ENCODE data around the gene RFX2. TPM values are rescaled to one million over a fixed set of nuclear protein-coding genes. Genes with fewer than 3 reads are reported as not detected.

Gene RFX2
- total and polyA plus RNA-seq, 10 of the 15 experiments (the other 5 are each of a cell fraction or from before 2014, with no cell fraction given): 3.2 to 9.8 (median 4.7) TPM

GRCh38 chr19:6126335-6126974 lies 16.2 kb upstream of the RFX2 start (continued):
- TF ChIP-seq PAX8 (IDR thresholded peaks at IDR 0.05): no peak
- no peak for TF ChIP-seq RAD51 (IDR thresholded peaks at IDR 0.05)
- no peak for TF ChIP-seq SRF (IDR thresholded peaks at IDR 0.05; ENCODE audit: low read depth in 2 of 2, low read length in 2 of 2)
- TF ChIP-seq NBN (IDR thresholded peaks at IDR 0.05): peak; percentile 81; the same call in 1 of the 2 replicates
- TF ChIP-seq TCF3 (IDR thresholded peaks at IDR 0.05; ENCODE audit: borderline replicate concordance, insufficient read depth, low read depth, low read length): no peak
- no peak for TF ChIP-seq SREBF2 (IDR thresholded peaks at IDR 0.05; ENCODE audit: low read length)
- TF ChIP-seq, protein P1, sequence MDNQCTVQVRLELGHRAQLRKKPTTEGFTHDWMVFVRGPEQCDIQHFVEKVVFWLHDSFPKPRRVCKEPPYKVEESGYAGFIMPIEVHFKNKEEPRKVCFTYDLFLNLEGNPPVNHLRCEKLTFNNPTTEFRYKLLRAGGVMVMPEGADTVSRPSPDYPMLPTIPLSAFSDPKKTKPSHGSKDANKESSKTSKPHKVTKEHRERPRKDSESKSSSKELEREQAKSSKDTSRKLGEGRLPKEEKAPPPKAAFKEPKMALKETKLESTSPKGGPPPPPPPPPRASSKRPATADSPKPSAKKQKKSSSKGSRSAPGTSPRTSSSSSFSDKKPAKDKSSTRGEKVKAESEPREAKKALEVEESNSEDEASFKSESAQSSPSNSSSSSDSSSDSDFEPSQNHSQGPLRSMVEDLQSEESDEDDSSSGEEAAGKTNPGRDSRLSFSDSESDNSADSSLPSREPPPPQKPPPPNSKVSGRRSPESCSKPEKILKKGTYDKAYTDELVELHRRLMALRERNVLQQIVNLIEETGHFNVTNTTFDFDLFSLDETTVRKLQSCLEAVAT (IDR thresholded peaks at IDR 0.05): peak; percentile 41; the same call in 1 of the 2 replicates
- no peak for TF ChIP-seq PAX5 (IDR thresholded peaks at IDR 0.05; ENCODE audit: borderline replicate concordance, low read depth, low read length)
- TF ChIP-seq IKZF1 (conservative IDR thresholded peaks at IDR 0.05): no peak
- TF ChIP-seq, protein P2, sequence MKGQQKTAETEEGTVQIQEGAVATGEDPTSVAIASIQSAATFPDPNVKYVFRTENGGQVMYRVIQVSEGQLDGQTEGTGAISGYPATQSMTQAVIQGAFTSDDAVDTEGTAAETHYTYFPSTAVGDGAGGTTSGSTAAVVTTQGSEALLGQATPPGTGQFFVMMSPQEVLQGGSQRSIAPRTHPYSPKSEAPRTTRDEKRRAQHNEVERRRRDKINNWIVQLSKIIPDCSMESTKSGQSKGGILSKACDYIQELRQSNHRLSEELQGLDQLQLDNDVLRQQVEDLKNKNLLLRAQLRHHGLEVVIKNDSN (IDR thresholded peaks at IDR 0.05; ENCODE audit: borderline replicate concordance, extremely low read length, insufficient read depth, low read depth, low read length): no peak
- TF ChIP-seq ZBTB11 (CRISPR knock-in tag; IDR thresholded peaks at IDR 0.05): no peak
- no peak for TF ChIP-seq E2F8 (IDR thresholded peaks at IDR 0.05; ENCODE audit: low read depth, partially characterized antibody)
- TF ChIP-seq HCFC1 (IDR thresholded peaks at IDR 0.05; ENCODE audit: low read length): no peak
- no peak for TF ChIP-seq HDAC2 (IDR thresholded peaks at IDR 0.05)
- peak; percentile 62 for TF ChIP-seq CREB1 (IDR thresholded peaks at IDR 0.05; ENCODE audit: low read depth)
- no peak for TF ChIP-seq ETV6 (conservative IDR thresholded peaks at IDR 0.05 in 1 of 2, IDR thresholded peaks at IDR 0.05 in 1 of 2; ENCODE audit: borderline replicate concordance in 1 of 2, low read depth in 1 of 2)
- TF ChIP-seq, protein P3, sequence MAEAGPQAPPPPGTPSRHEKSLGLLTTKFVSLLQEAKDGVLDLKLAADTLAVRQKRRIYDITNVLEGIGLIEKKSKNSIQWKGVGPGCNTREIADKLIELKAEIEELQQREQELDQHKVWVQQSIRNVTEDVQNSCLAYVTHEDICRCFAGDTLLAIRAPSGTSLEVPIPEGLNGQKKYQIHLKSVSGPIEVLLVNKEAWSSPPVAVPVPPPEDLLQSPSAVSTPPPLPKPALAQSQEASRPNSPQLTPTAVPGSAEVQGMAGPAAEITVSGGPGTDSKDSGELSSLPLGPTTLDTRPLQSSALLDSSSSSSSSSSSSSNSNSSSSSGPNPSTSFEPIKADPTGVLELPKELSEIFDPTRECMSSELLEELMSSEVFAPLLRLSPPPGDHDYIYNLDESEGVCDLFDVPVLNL (IDR thresholded peaks at IDR 0.05; ENCODE audit: low read depth, low read length): no peak
- TF ChIP-seq NR2C2 (IDR thresholded peaks at IDR 0.05; ENCODE audit: borderline replicate concordance, control insufficient read depth, insufficient read length, low read depth): no peak
- peak; percentile 27; the same call in 1 of the 2 replicates for TF ChIP-seq RUNX3 (IDR thresholded peaks at IDR 0.05; ENCODE audit: low read length)
- TF ChIP-seq BACH1 (IDR thresholded peaks at IDR 0.05; ENCODE audit: borderline replicate concordance): no peak
- TF ChIP-seq STAT3 (IDR thresholded peaks at IDR 0.05; ENCODE audit: low read depth, low read length): no peak
